Measurements from ENCODE around the gene PARP6.
"Not testable (repeated sequence)": the region's sequence is repeated elsewhere in the genome, so short reads cannot be mapped to it uniquely, and the experiment has no call there.

PARP6 gene

DNA sequence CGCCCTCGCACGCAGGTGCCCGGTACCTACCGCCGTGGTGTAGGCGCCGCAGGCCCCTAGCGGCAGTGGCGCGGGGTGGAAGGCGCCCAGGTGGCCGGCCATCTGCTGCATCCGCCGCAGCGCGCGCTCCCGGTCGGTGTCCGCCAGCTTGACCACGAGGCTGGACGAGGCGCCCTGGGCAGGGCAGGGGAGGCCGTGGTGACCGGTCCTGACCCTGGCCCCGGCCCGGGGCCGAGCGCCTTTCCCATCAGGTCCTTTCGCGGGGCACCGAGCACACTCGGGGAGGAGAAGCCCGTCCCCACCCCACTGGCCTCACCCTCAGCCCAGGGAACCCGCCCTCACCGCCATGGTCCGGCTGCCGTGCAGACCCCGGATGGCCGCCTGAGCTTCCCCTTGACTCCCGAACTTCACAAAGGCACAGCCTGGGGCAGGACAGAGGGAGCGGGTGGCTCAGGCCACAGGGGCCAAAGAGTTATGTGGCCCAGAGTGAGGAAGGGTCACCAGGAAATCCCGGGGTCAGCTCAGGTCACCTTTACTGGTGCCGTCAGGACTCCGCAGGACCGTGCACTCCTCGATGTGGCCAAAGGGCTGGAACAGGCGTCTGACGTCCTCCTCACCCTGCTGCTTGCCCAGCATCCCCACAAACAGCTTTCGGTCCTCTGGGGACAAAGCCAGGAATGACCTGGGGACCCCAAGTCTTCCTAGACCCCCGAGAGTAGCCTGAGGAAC lies 17.4 kb upstream of the PARP6 start:
- no peak overlapping the region for H3K9ac ChIP-seq (ENCODE audit: low read depth, low read length)
- no peaks in the 10 kb centered on the region for H3K9me3 ChIP-seq (ENCODE audit: control insufficient read depth, insufficient read depth, low read length)
- no peaks in the 10 kb centered on the region for H3K4me1 ChIP-seq (ENCODE audit: insufficient read depth, low read length)
- H3K36me3 ChIP-seq (ENCODE audit: insufficient read depth, low read length), result no peaks in the 10 kb centered on the region

DNA sequence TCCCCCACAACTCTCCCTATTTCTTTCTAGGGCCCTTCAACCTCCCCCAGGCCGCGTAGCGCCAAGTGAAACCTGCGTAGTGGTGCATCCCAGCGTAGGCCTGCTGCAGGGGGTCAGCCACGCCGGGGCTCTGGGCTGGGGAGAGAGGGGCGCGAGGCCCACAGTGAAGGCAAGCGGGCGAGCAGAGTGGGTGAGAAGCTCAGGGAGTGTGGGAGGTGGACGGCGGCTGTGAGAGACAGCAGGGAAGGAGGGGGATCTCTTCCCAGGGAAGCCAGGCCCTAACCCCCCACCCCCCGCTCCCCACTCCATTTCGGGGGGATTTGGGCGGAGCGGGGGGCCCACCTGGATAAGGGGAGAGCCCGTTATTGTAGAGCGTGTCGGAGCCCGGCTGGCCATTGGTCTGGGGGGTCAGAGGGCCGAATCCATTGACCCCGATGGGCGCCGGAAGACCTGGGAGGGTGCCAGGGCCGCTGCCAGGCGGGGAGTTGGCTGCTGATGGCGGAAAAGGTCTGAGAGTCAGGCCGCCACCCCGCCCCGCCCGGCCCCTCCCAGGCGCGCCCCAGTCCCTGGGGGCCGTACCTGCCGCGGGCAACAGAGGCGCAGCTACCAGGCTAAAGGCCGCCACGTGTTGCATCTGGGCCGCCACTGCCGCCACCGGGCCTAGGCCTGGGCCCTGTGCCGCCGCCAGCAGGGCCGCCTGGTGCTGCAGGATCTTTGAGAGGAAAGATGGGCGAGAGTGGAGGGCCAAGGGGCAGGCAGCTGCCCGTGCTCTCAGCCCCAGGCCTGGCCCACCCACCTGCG lies 16.6 kb upstream of the PARP6 start:
- H3K9ac ChIP-seq (ENCODE audit: low read depth, low read length), result no peak overlapping the region
- H3K9me3 ChIP-seq (ENCODE audit: control insufficient read depth, insufficient read depth, low read length), result no peaks in the 10 kb centered on the region
- H3K36me3 ChIP-seq (ENCODE audit: insufficient read depth, low read length), result no peaks in the 10 kb centered on the region
- H3K4me1 ChIP-seq (ENCODE audit: insufficient read depth, low read length), result no peaks in the 10 kb centered on the region

- no peaks in the 10 kb centered on the region for H3K9me3 ChIP-seq (ENCODE audit: control insufficient read depth, insufficient read depth, low read length)
Observed at GRCh38 chr15:72285927-72286516, 13.7 kb upstream of the PARP6 start.

DNA sequence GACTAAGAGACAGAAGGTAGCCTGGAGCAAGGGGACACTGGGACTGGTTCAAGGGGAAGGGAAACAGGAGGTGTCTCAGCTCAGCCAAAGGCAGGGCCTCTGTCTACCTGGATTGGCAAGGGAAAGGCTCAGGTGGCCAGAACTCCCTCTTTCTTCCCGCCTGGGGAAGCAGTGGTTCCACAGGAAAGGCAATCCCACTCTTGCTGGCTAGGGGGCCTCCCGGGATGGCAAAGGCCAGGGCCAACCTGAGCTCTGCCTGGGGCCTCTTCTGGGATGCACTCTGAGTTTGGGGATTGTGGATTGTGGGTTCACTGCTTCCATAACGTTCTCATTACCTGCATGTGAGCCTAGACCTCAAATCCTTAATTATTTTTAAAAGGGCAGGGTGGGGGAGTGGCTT lies 13.0 kb upstream of the PARP6 start:
- Histone ChIP-seq H3K9ac (ENCODE audit: low read depth, low read length) (no peak overlapping the region), H3K4me1 (ENCODE audit: insufficient read depth, low read length) (no peaks in the 10 kb centered on the region), H3K9me3 (ENCODE audit: control insufficient read depth, insufficient read depth, low read length) (no peaks in the 10 kb centered on the region), H3K36me3 (ENCODE audit: insufficient read depth, low read length) (no peaks in the 10 kb centered on the region)

More at GRCh38 chr15:72285927-72286516, 13.7 kb upstream of the PARP6 start:
- no peaks in the 10 kb centered on the region for H3K36me3 ChIP-seq (ENCODE audit: insufficient read depth, low read length)
- no peaks in the 10 kb centered on the region for H3K4me1 ChIP-seq (ENCODE audit: insufficient read depth, low read length)
- no peak overlapping the region for H3K9ac ChIP-seq (ENCODE audit: low read depth, low read length)

- Histone ChIP-seq H3K4me1 (ENCODE audit: insufficient read depth, low read length) (no peaks in the 10 kb centered on the region), H3K9ac (ENCODE audit: low read depth, low read length) (no peak overlapping the region), H3K9me3 (ENCODE audit: control insufficient read depth, insufficient read depth, low read length) (no peaks in the 10 kb centered on the region), H3K36me3 (ENCODE audit: insufficient read depth, low read length) (no peaks in the 10 kb centered on the region)
Observed at GRCh38 chr15:72284781-72285180, 12.4 kb upstream of the PARP6 start.

- Histone ChIP-seq H3K36me3 (ENCODE audit: insufficient read depth, low read length) (no peaks in the 10 kb centered on the region), H3K9me3 (ENCODE audit: control insufficient read depth, insufficient read depth, low read length) (no peaks in the 10 kb centered on the region), H3K9ac (ENCODE audit: low read depth, low read length) (no peak overlapping the region), H3K4me1 (ENCODE audit: insufficient read depth, low read length) (no peaks in the 10 kb centered on the region)
Observed at GRCh38 chr15:72281713-72282112, 9.4 kb upstream of the PARP6 start.

DNA sequence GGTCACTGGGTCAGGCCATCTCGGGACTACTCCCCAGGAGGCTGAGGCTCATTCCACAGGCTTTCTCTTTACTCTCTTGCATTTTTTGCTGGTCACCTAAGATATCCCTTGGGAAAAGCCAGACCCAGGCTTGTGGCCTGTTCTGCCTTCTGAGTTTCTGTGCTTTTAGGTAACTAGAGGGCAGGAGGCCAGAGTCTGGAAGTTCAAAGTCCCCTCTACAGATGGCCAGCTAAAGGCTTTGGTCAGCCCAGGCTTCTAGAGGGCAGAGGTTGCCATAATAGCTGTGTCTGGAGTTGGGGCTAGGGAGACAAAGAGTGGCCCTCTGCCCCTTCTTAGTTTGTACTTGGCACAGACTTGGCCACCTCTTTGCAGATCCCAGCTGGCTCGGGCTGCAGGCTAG lies 8.4 kb upstream of the PARP6 start:
- no peak overlapping the region for H3K9ac ChIP-seq (ENCODE audit: low read depth, low read length)
- H3K36me3 ChIP-seq (ENCODE audit: insufficient read depth, low read length), result no peaks in the 10 kb centered on the region
- no peaks in the 10 kb centered on the region for H3K9me3 ChIP-seq (ENCODE audit: control insufficient read depth, insufficient read depth, low read length)
- no peaks in the 10 kb centered on the region for H3K4me1 ChIP-seq (ENCODE audit: insufficient read depth, low read length)

DNA sequence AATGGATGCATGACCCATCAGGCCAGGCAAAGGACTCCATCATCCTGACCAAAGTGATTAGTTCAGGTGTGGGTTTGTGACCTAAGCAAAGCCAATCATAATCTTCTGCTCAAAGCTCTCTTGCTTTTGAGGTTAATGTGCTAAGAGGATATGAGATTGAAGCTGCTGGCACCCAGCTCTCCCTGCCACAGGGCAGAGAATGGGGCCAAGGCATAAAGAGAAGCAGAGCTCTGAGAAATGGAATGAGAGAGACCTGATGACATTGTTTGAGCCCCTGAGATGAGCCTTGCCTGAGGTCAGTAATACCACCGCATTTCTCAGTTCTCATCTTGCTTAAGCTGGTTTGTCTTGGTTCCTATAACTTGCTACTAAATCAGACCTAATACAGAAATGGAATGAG lies 6.4 kb upstream of the PARP6 start:
- no peaks in the 10 kb centered on the region for H3K4me1 ChIP-seq (ENCODE audit: insufficient read depth, low read length)
- no peaks in the 10 kb centered on the region for H3K36me3 ChIP-seq (ENCODE audit: insufficient read depth, low read length)
- no peaks in the 10 kb centered on the region for H3K9me3 ChIP-seq (ENCODE audit: control insufficient read depth, insufficient read depth, low read length)
- H3K9ac ChIP-seq (ENCODE audit: low read depth, low read length), result no peak overlapping the region

- H3K9ac ChIP-seq (ENCODE audit: low read depth, low read length), result no peak overlapping the region
- H3K9me3 ChIP-seq (ENCODE audit: control insufficient read depth, insufficient read depth, low read length), result no peaks in the 10 kb centered on the region
- no peaks in the 10 kb centered on the region for H3K36me3 ChIP-seq (ENCODE audit: insufficient read depth, low read length)
- H3K4me1 ChIP-seq (ENCODE audit: insufficient read depth, low read length), result peaks cover 4% of the 10 kb centered on the region; the same call in 1 of the 2 replicates
Observed at GRCh38 chr15:72276326-72276700, 4.0 kb upstream of the PARP6 start.

DNA sequence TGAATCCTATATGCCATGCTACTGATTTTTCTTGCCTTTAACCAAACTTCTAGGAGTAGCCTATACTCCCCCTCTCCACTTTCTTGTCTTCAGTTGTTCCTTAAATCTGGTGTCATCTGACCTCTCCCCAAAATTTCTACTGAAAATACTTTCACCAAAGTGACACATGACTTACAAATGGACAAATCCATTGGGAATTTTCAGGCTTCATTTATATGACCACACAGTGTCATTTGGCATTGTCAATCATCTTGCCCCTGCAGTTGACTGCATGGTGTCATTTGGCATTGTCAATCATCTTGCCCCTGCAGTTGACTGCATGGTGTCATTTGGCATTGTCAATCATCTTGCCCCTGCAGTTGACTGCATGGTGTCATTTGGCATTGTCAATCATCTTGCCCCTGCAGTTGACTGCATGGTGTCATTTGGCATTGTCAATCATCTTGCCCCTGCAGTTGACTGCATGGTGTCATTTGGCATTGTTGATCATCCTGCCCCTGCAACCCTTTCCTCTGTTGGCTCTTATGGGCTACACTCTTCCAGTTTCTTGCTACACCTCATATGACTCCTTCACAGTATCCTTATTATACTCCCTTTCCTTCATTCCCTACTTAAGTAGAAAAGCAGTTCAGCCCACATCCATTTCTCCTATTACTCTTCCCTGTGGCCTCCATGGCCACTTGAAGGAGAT lies 3.4 kb upstream of the PARP6 start:
- H3K9ac ChIP-seq (ENCODE audit: low read depth, low read length); H3K36me3 ChIP-seq (ENCODE audit: insufficient read depth, low read length); H3K9me3 ChIP-seq (ENCODE audit: control insufficient read depth, insufficient read depth, low read length); H3K4me1 ChIP-seq (ENCODE audit: insufficient read depth, low read length): not testable (repeated sequence)

DNA sequence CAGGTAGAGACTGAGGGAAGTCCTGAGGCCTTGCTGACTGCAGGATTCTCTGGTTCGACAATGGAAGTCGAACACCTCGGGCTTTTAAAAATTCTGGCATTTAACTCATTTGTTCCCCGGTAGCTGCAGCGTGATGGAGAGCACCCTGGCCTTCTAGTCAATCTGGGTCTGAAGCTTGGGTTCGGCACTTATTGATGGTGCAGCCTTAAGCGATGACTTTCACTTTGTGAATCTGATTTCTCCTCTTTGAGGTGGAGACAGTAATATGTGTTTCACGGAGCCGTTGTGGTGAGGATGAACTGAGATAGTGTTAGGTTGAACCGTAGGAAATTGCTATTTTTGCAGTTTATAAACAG lies 621 bp upstream of the PARP6 start:
- Histone ChIP-seq H3K4me1 (ENCODE audit: insufficient read depth, low read length) (peaks cover 4% of the 10 kb centered on the region; the same call in 1 of the 2 replicates), H3K36me3 (ENCODE audit: insufficient read depth, low read length) (no peaks in the 10 kb centered on the region), H3K9me3 (ENCODE audit: control insufficient read depth, insufficient read depth, low read length) (no peaks in the 10 kb centered on the region), H3K9ac (ENCODE audit: low read depth, low read length) (peak overlapping the region; percentile 82)

DNA sequence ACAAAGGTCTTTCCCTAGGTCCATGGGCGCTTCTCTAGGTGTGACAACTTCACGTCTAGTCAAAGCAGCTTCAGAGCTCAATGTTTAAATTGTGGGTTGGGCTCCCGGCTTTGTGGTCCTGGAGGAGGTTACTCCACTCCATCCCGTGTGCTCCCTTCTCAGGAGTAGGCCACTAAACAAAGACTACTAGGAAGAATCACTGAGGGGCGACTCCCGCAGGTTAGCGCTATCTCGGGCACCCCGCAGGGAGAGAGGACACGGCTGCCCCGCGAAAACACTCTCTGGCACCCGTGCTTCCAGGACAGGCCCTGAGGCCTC lies 500 bp downstream of the PARP6 start:
- peak overlapping the region; percentile 82 for H3K9ac ChIP-seq (ENCODE audit: low read depth, low read length)
- no peaks in the 10 kb centered on the region for H3K9me3 ChIP-seq (ENCODE audit: control insufficient read depth, insufficient read depth, low read length)

DNA sequence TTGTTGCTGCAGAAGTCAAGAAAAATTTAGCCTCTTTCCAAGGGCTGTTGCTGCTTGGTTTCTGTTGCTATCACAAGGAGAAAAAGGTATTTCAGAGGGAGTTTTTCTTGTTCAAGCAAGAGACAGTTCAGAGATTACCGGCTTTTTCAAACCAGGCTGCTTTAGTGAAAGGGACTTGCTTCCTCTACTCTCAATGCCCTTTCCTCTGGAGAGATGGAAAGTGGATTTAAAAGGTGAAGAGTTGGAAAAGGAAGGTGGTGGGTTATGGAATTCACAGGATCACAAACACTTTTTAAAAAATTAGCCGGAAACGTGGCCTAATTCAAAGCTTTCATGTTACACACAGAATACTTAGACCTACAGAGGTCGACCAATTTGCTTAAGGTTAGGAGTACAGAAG lies 1.1 kb downstream of the PARP6 start:
- Histone ChIP-seq H3K9me3 (ENCODE audit: control insufficient read depth, insufficient read depth, low read length) (no peaks in the 10 kb centered on the region), H3K36me3 (ENCODE audit: insufficient read depth, low read length) (peaks cover 8% of the 10 kb centered on the region), H3K4me1 (ENCODE audit: insufficient read depth, low read length) (peaks cover 4% of the 10 kb centered on the region; the same call in 1 of the 2 replicates), H3K9ac (ENCODE audit: low read depth, low read length) (no peak overlapping the region)

More for the DNA sequence above, 500 bp downstream of the PARP6 start:
- Histone ChIP-seq H3K36me3 (ENCODE audit: insufficient read depth, low read length) (peaks cover 2% of the 10 kb centered on the region), H3K4me1 (ENCODE audit: insufficient read depth, low read length) (peaks cover 4% of the 10 kb centered on the region; the same call in 1 of the 2 replicates)

DNA sequence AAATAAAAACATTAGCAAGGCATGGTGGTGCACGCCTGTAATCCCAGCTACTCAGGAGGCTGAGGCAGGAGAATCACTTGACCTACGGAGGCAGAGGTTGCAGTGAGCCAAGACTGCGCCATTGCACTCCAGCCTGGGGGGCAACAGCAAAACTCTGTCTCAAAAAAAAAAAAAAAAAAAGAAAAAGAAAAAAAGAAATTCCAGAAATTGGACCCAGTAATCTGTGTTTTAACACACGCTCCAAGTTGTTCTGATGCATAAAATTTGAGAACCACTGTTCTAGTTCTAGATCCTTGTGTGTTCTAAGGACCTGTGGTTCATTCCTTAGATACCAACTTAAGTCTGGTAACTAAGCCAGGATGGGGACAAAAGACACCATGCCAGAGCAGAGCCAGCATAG lies 2.6 kb downstream of the PARP6 start:
- Histone ChIP-seq H3K36me3 (ENCODE audit: insufficient read depth, low read length) (peaks cover 18% of the 10 kb centered on the region), H3K4me1 (ENCODE audit: insufficient read depth, low read length) (peaks cover 4% of the 10 kb centered on the region; the same call in 1 of the 2 replicates), H3K9me3 (ENCODE audit: control insufficient read depth, insufficient read depth, low read length) (no peaks in the 10 kb centered on the region), H3K9ac (ENCODE audit: low read depth, low read length) (no peak overlapping the region)

Data from ES-I3 (cell line).